Measurements from ENCODE around the gene PLCD1.

PLCD1 gene

DNA sequence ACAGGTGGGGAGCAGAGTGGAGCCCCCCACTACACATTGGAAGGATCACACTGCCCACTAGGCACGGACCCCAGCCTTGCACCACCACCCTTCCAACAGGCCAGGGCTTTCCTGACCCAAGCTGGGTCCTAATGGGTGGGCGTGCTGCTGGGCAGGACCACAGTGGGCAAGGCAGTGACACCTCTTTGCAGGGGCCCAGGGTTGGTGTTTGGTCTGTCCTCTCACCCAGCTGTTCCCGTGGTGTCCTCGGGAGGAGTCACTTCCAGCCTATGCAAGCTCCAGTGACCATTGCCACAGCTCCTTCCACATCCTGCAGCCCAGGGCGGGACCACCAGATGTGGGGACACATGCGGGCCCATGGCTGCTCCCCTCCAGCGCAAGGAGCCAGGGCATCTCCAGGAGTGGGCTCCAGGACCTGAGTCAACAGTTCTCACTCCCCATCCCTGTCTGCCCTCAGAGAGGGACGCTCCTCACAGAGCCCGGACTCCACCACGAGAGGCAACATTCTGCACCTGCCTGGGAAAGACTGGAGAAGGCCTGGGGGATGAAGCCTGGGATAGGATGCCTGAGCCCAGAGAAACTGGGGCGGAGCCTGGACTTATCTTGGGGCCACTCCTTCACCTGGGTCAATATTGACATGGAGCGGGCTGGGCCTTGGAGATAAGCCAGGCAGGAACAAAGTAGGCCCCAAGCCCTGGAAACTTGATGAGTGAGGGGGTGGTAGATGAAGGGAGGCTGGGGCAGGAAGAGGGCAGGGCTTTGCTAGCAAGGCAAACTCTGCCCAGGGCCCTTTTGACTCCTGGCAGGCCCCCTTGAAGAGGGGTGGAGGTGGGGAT lies 42.7 kb downstream of the PLCD1 start:
- TF ChIP-seq, protein P1, sequence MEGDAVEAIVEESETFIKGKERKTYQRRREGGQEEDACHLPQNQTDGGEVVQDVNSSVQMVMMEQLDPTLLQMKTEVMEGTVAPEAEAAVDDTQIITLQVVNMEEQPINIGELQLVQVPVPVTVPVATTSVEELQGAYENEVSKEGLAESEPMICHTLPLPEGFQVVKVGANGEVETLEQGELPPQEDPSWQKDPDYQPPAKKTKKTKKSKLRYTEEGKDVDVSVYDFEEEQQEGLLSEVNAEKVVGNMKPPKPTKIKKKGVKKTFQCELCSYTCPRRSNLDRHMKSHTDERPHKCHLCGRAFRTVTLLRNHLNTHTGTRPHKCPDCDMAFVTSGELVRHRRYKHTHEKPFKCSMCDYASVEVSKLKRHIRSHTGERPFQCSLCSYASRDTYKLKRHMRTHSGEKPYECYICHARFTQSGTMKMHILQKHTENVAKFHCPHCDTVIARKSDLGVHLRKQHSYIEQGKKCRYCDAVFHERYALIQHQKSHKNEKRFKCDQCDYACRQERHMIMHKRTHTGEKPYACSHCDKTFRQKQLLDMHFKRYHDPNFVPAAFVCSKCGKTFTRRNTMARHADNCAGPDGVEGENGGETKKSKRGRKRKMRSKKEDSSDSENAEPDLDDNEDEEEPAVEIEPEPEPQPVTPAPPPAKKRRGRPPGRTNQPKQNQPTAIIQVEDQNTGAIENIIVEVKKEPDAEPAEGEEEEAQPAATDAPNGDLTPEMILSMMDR (IDR thresholded peaks at IDR 0.05; ENCODE audit: insufficient read depth, low read length, missing control alignments) = no peak
- ChIA-PET CTCF (interaction anchor here (1.0 to 3.1 kb wide), 7 partner anchors 12 to 132 kb away, joined by 3 to 21 read pairs (median 9); no protein-coding TSS in a partner anchor), POLR2A (interaction anchor here (0.7 kb wide), 1 partner anchor 229 kb away, joined by 3 read pairs; no protein-coding TSS in a partner anchor)
- no peak for DNase-seq (ENCODE audit: low read depth, low spot score)
- H3K4me3 ChIP-seq (ENCODE audit: low read depth, low read length) = no peak overlapping the region

DNA sequence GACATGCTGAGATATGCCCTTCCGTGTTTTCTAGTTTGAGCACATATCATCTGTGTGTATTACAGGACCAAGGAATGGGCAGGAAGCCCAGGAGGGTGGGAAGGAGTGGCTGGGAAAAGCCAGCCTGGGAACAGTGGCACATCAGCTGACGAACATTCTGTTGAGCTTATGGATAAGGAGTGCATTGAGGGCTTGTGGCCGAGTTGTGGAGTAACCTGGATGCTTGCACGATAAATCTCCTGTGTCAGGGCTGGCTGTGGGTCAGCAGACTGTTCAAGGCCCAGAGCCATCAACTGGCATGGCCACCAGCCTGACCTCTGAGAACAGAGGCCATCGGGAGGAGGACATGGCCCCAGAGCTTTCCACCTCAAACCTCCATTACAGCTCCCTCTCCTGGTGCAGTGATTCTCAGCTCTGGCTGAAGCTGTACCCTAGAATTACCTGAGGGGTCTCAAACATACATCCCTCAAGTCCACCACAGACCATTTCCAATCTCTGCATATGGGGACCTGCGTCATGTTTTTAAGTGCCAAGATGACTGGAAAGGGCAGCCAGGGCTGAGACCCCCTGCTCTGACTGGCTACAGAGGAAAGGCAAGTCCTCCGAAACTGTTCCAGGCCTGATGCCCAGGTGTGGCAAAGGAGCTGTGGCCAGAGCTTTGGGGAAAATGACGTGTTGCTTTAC lies 43.7 kb downstream of the PLCD1 start:
- TF ChIP-seq, protein P1 (IDR thresholded peaks at IDR 0.05; ENCODE audit: insufficient read depth, low read length, missing control alignments) = no peak
- no peak overlapping the region for H3K4me3 ChIP-seq (ENCODE audit: low read depth, low read length)
- CTCF ChIA-PET = interaction anchor here (0.7 to 3.1 kb wide), 6 partner anchors 11 to 169 kb away, joined by 3 to 21 read pairs (median 7); no protein-coding TSS in a partner anchor
- POLR2A ChIA-PET = interaction anchor here (0.7 kb wide), 1 partner anchor 230 kb away, joined by 3 read pairs; no protein-coding TSS in a partner anchor
- no peak for DNase-seq (ENCODE audit: low read depth, low spot score)

DNA sequence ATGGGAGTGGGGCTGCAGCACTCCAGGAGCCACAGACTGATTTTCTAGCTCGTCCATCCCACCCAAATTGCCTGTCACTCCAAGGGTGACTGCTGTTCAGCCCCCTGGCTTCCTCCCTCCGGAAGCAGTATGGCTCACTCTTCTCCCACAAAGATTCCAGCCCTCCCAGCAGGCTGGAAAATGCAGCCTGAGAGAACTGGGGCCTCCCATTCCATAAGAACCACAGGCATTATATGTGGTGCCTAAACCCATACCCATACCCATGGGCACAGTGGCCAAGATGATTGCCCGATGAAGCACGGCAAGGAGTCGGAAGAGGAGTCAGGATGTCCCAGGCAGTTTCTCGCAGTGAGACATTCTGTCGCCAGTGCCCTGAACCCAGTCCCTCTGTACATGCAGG lies 44.8 kb downstream of the PLCD1 start:
- H3K4me3 ChIP-seq (ENCODE audit: low read depth, low read length) = no peak overlapping the region
- TF ChIP-seq, protein P1 (IDR thresholded peaks at IDR 0.05; ENCODE audit: insufficient read depth, low read length, missing control alignments) = no peak
- DNase-seq (ENCODE audit: low read depth, low spot score) = no peak
- ChIA-PET POLR2A (no interaction called here), CTCF (interaction anchor here (1.4 to 3.1 kb wide), 6 partner anchors 10 to 130 kb away, joined by 3 to 21 read pairs (median 6); no protein-coding TSS in a partner anchor)

DNA sequence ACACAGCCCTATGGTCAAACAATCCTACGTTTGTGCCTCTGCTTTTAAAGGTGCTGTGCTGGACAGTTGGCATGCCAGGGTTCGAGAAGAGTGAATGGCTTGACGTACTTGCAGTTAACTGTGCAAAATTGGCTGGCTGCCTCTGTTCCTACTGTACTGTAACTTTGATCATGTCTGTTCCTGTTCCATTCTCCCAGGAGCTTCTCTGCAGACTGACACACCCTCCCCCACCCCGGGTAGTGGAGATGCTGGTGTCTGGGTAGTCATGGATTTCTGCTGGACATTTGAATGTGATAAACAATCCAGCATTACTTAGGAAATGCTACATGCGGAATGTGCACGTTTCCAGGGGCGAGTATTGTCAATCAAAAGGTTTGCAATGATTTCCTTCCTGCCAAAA lies 45.4 kb downstream of the PLCD1 start:
- TF ChIP-seq, protein P1 (IDR thresholded peaks at IDR 0.05; ENCODE audit: insufficient read depth, low read length, missing control alignments) = no peak
- no peak overlapping the region for H3K4me3 ChIP-seq (ENCODE audit: low read depth, low read length)
- ChIA-PET CTCF (interaction anchor here (1.0 to 3.1 kb wide), 7 partner anchors 9 to 132 kb away, joined by 3 to 21 read pairs (median 4); no protein-coding TSS in a partner anchor), POLR2A (no interaction called here)
- DNase-seq (ENCODE audit: low read depth, low spot score) = no peak

DNA sequence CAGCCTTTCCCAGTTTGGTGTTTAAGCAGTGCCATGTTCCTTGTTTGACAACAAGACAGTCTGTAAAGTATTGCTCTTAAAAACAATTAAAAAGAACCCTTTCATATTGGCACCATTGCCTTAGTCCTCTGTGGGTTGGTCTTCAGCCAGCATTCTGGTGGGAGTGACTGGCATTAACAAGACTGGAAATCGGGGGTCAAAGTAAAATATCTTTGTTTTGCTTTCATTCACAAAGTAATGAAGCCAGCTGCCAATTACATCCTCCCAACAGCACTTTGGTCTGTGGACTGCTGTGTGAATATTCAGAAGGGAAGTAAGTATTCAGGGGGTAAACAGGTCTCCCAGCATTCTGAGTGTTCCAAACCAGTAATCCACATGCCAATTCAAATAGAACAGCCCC lies 47.1 kb downstream of the PLCD1 start:
- TF ChIP-seq, protein P1 (IDR thresholded peaks at IDR 0.05; ENCODE audit: insufficient read depth, low read length, missing control alignments) = no peak
- no peak for DNase-seq (ENCODE audit: low read depth, low spot score)
- H3K4me3 ChIP-seq (ENCODE audit: low read depth, low read length) = no peak overlapping the region
- ChIA-PET CTCF (interaction anchor here (0.8 to 4.4 kb wide), 7 partner anchors 9 to 130 kb away, joined by 3 to 16 read pairs (median 4); no protein-coding TSS in a partner anchor), POLR2A (no interaction called here)

DNA sequence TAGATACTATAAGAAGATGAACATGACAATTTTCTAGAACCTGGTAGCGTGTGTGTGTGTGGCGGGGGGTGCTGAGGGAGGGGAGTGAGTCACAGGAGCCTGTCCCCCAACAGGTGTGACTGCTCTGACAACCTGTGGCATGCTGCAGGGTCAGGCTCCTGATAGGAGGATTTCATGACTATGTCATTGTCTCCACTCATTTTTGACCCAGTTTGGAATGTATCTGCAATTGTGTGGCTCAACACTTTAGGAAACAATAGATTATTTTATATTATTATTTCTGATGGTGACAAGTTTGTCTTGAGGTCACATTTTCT lies 48.1 kb downstream of the PLCD1 start:
- TF ChIP-seq, protein P1 (IDR thresholded peaks at IDR 0.05; ENCODE audit: insufficient read depth, low read length, missing control alignments) = no peak
- CTCF ChIA-PET = interaction anchor here (1.2 to 4.4 kb wide), 4 partner anchors 8 to 17 kb away, joined by 3 to 16 read pairs (median 4); no protein-coding TSS in a partner anchor
- POLR2A ChIA-PET = no interaction called here
- no peak for DNase-seq (ENCODE audit: low read depth, low spot score)
- H3K4me3 ChIP-seq (ENCODE audit: low read depth, low read length) = no peak overlapping the region
